HepG2 (cell line): ENCODE data around the gene CAPS. TPM values are rescaled to one million over a fixed set of nuclear protein-coding genes. Genes with fewer than 3 reads are reported as not detected.

Source experiments
- ATAC-seq: fragments of 200-7000 bp; cut with Tn5 transposase; 3 replicates; pipeline ENCODE4 v1.9.1; 2020; ENCODE audit warnings: mild to moderate bottlenecking, moderate library complexity
- BruUV-seq: library from RNA; stranded (reverse); fragments of 400-500 nt; replicated peaks from 2 replicates; lab custom pipeline; 2021; lab: Mats Ljungman, UMichigan
- CTCF ChIA-PET: fragments of 300-600 bp; formaldehyde crosslinking; extraction: SDS; loops from one replicate; lab custom pipeline; 2021; ENCODE audit warnings: low total read pairs, inconsistent platforms, low intra/inter-chr PET ratio; lab: Yijun Ruan, JAX
- POLR2A ChIA-PET: fragments of 350-600 bp; sonication (Branson Sonifier 250); formaldehyde crosslinking; loops from one replicate; lab custom pipeline; 2020; ENCODE audit warnings: antibody characterized with exemption, inconsistent platforms; lab: Yijun Ruan, JAX
- DNase-seq: peaks from one replicate; pipeline ENCODE4 v3.0.0-alpha.2; 2015; ENCODE audit warnings: low spot score
- FAIRE-seq: peaks from 3 replicates; lab custom pipeline; 2011; peaks lifted over from hg19 to GRCh38; lab: Jason Lieb, UNC
- H2AFZ ChIP-seq: one replicate; pipeline ENCODE4 v1.6.1; 2011; ENCODE audit warnings: low read length, inconsistent platforms
- H3K27ac ChIP-seq: fragments of 300-600 bp; 3 replicates; pipeline ENCODE4 v1.8.0; 2011; ENCODE audit warnings: mixed run types, mild to moderate bottlenecking, mixed read lengths, low read length, inconsistent platforms; ENCODE audit not compliant: insufficient read depth; ENCODE audit errors: extremely low read length
- H3K27me3 ChIP-seq, 2 experiments: fragments of 200-600 bp in 1 of 2; 2 replicates in 1 of 2; 3 replicates in 1 of 2; pipeline versions ENCODE4 v1.6.0 to v1.8.0; 2011; ENCODE audit warnings: low read length in 2 of 2, mild to moderate bottlenecking in 2 of 2, moderate library complexity in 2 of 2, inconsistent platforms in 1 of 2; ENCODE audit not compliant: insufficient read depth in 2 of 2, control insufficient read depth in 1 of 2
- H3K36me3 ChIP-seq, 2 experiments: fragments of 200-600 bp in 1 of 2; replicated peaks in 1 of 2; 2 replicates in 1 of 2; 3 replicates in 1 of 2; pipeline versions ENCODE4 v1.5.1 to v1.8.0; 2011; ENCODE audit warnings: low read length in 2 of 2, inconsistent platforms in 1 of 2; ENCODE audit not compliant: insufficient read depth in 2 of 2, control insufficient read depth in 1 of 2
- H3K4me1 ChIP-seq: 2 replicates; pipeline ENCODE4 v1.5.1; 2012; ENCODE audit warnings: low read length, inconsistent platforms; ENCODE audit not compliant: insufficient read depth
- H3K4me2 ChIP-seq: 2 replicates; pipeline ENCODE4 v1.6.0; 2011; ENCODE audit warnings: low read depth, low read length, inconsistent platforms
- H3K4me3 ChIP-seq, 3 experiments: fragments of 200-600 bp in 1 of 3; sonication (generic), shearing (Covaris generic) in 1 of 3; replicated peaks in 1 of 3; 2 replicates each; pipeline ENCODE4 v1.5.1; 2011 to 2016; ENCODE audit warnings: low read length in 3 of 3, inconsistent platforms in 2 of 3, low read depth in 2 of 3, mild to moderate bottlenecking in 2 of 3, control low read depth in 1 of 3, mixed read lengths in 1 of 3; ENCODE audit not compliant: insufficient read depth in 1 of 3
- H3K79me2 ChIP-seq: one replicate; pipeline ENCODE4 v1.6.1; 2011; ENCODE audit warnings: low read length, inconsistent platforms; ENCODE audit not compliant: insufficient read depth
- H3K9ac ChIP-seq: 2 replicates; pipeline ENCODE4 v1.6.0; 2011; ENCODE audit warnings: mild to moderate bottlenecking, low read depth, low read length, inconsistent platforms; ENCODE audit not compliant: insufficient read depth
- H3K9me3 ChIP-seq: 2 replicates; pipeline ENCODE4 v1.5.1; 2012; ENCODE audit warnings: mild to moderate bottlenecking, low read length
- H4K20me1 ChIP-seq: 2 replicates; pipeline ENCODE4 v1.6.0; 2011; ENCODE audit warnings: inconsistent platforms, mild to moderate bottlenecking, low read length, moderate library complexity; ENCODE audit not compliant: insufficient read depth
- AGO2 ChIP-seq: fragments of 200-400 bp; formaldehyde crosslinking; optimal IDR thresholded peaks from 2 replicates; pipeline ENCODE3; 2017; ENCODE audit warnings: mild to moderate bottlenecking, low read depth, low read length, moderate library complexity
- GATAD2A ChIP-seq: IDR thresholded peaks from 2 replicates; pipeline ENCODE4 v1.6.1; 2016
- HMG20A ChIP-seq: IDR thresholded peaks from 2 replicates; pipeline ENCODE4 v1.6.1; 2016; ENCODE audit warnings: borderline replicate concordance
- HMG20B ChIP-seq: conservative IDR thresholded peaks from 2 replicates; pipeline ENCODE4 v1.6.1; 2016; ENCODE audit warnings: missing genetic modification reagents, missing compliant biosample characterization
- HNRNPK ChIP-seq: fragments of 200-400 bp; formaldehyde crosslinking; IDR thresholded peaks from 2 replicates; pipeline ENCODE4 v1.6.1; 2018; ENCODE audit warnings: low read length, low read depth, moderate library complexity, mild to moderate bottlenecking; ENCODE audit not compliant: poor library complexity, severe bottlenecking
- KDM2A ChIP-seq: sonication (generic); formaldehyde crosslinking; IDR thresholded peaks from 2 replicates; pipeline ENCODE4 v1.4.0; 2020; ENCODE audit warnings: low read depth, missing genetic modification reagents, borderline replicate concordance
- MBNL3 ChIP-seq: fragments of 250-450 bp; sonication (Bioruptor Pico); conservative IDR thresholded peaks from 2 replicates; pipeline ENCODE4 v1.8.0; 2022; ENCODE audit warnings: mild to moderate bottlenecking, inconsistent platforms
- POLR2A ChIP-seq, 2 experiments: IDR thresholded peaks; 2 replicates each; pipeline ENCODE4 v1.6.1; 2011; ENCODE audit warnings: low read depth in 2 of 2, low read length in 2 of 2, mild to moderate bottlenecking in 1 of 2, moderate library complexity in 1 of 2; ENCODE audit not compliant: insufficient read depth in 1 of 2
- RBM22 ChIP-seq: fragments of 200-400 bp; formaldehyde crosslinking; optimal IDR thresholded peaks from 2 replicates; pipeline ENCODE3; 2017; ENCODE audit warnings: mild to moderate bottlenecking, low read length, moderate library complexity
- SMYD3 ChIP-seq: sonication (generic); formaldehyde crosslinking; IDR thresholded peaks from 2 replicates; pipeline ENCODE4 v1.8.1; 2023; ENCODE audit warnings: mild to moderate bottlenecking, missing genetic modification reagents
- SSRP1 ChIP-seq: IDR thresholded peaks from 2 replicates; pipeline ENCODE4 v1.6.1; 2016; ENCODE audit warnings: control low read depth
- ZBTB3 ChIP-seq: sonication (generic); formaldehyde crosslinking; IDR thresholded peaks from 2 replicates; pipeline ENCODE4 v1.4.0; 2020; ENCODE audit warnings: low read depth, mild to moderate bottlenecking, moderate library complexity, missing genetic modification reagents, borderline replicate concordance
- ZBTB38 ChIP-seq: sonication (generic); formaldehyde crosslinking; IDR thresholded peaks from 2 replicates; pipeline ENCODE4 v1.5.1; 2020; ENCODE audit warnings: mild to moderate bottlenecking, missing genetic modification reagents
- ZC3H13 ChIP-seq: sonication (generic); formaldehyde crosslinking; IDR thresholded peaks from 2 replicates; pipeline ENCODE4 v1.8.1; 2023; ENCODE audit warnings: mild to moderate bottlenecking, missing genetic modification reagents, moderate library complexity
- ZEB1 ChIP-seq: IDR thresholded peaks from 2 replicates; pipeline ENCODE4 v1.6.1; 2012; ENCODE audit warnings: mild to moderate bottlenecking, low read depth, inconsistent platforms; ENCODE audit not compliant: insufficient replicate concordance
- ZFP37 ChIP-seq: sonication (generic); formaldehyde crosslinking; IDR thresholded peaks from 2 replicates; pipeline ENCODE4 v1.4.0; 2020; ENCODE audit warnings: missing genetic modification reagents, borderline replicate concordance
- ZFY ChIP-seq: sonication (generic); formaldehyde crosslinking; IDR thresholded peaks from 2 replicates; pipeline ENCODE4 v1.4.0; 2020; ENCODE audit warnings: missing genetic modification reagents
- ZIK1 ChIP-seq: sonication (generic); formaldehyde crosslinking; IDR thresholded peaks from 2 replicates; pipeline ENCODE4 v1.5.0; 2020; ENCODE audit warnings: mild to moderate bottlenecking, low read depth, missing genetic modification reagents, borderline replicate concordance
- ZNF687 ChIP-seq: sonication (generic); formaldehyde crosslinking; IDR thresholded peaks from 2 replicates; pipeline ENCODE4 v1.5.1; 2020; ENCODE audit warnings: mild to moderate bottlenecking, missing genetic modification reagents, moderate library complexity
- ZNF841 ChIP-seq: sonication (generic); formaldehyde crosslinking; IDR thresholded peaks from 2 replicates; pipeline ENCODE4 v1.8.1; 2023; ENCODE audit warnings: missing genetic modification reagents, borderline replicate concordance
- ZNF891 ChIP-seq: sonication (generic); formaldehyde crosslinking; IDR thresholded peaks from 2 replicates; pipeline ENCODE4 v1.5.0; 2020; ENCODE audit warnings: mild to moderate bottlenecking, missing genetic modification reagents
- ZSCAN25 ChIP-seq: sonication (generic); formaldehyde crosslinking; IDR thresholded peaks from 2 replicates; pipeline ENCODE4 v1.8.0; 2022; ENCODE audit warnings: mild to moderate bottlenecking, missing genetic modification reagents
- WGBS: methylation state at CpG from one replicate; pipeline ENCODE4 v1.1.6; 2017; ENCODE audit warnings: low lambda C conversion rate; 5-methylcytosine and 5-hydroxymethylcytosine counted together
- in situ Hi-C: cut with HindIII; loops from 2 replicates; pipeline ENCODE4 v1.10.0; 2017; ENCODE audit warnings: low pct_unique_long_range_greater_than_20kb; ENCODE audit not compliant: extremely low pct_ligation_motif_present
- intact Hi-C: fragments of 100-400 bp; cut with micrococcal nuclease; formaldehyde crosslinking; loops from one replicate; pipeline ENCODE4 v1.10.0; 2022; ENCODE audit not compliant: unreplicated experiment
- polyA plus RNA-seq, 8 experiments: library from polyadenylated mRNA; depleted of rRNA in 3 of 8; stranded (reverse) in 7 of 8; unstranded in 1 of 8; fragments of >200 nt; fragmentation: Illumina TruSeq in 4 of 8; extraction: Trizol in 4 of 8; gene quantifications; 2 replicates each; pipeline versions ENCODE4 v1.2.1 to v1.2.3, GENCODE V29; 2011 to 2016; ENCODE audit warnings: low read depth in 4 of 8, missing spikeins in 1 of 8, mixed read lengths in 1 of 8; ENCODE audit not compliant: insufficient read depth in 1 of 8
- total RNA-seq, 5 experiments: library from RNA; depleted of rRNA; stranded (reverse); fragments of >200 nt; fragmentation: Illumina TruSeq; extraction: Trizol; gene quantifications; 2 replicates each; pipeline ENCODE4 v1.2.3, GENCODE V29; 2016; ENCODE audit warnings: low read depth in 1 of 5

CAPS gene
- total and polyA plus RNA-seq, 2 of the 13 experiments (the other 11 are each of a cell fraction or from before 2014, with no cell fraction given) = 3.1 TPM

GRCh38 chr19:5914946-5915781, 1.1 kb downstream of the CAPS start:
- DNase-seq (no peak), ATAC-seq (peak; percentile 30), FAIRE-seq (no peak)
- intact Hi-C loops = no loop called here
- in situ Hi-C loops = loop anchor here (5.0 kb wide), 1 partner anchor 37 kb away; no protein-coding TSS in a partner anchor
- BruUV-seq = no TSS peak
- no peaks in the 10 kb centered on the region for H3K79me2 ChIP-seq
- H4K20me1 ChIP-seq = no peaks in the 10 kb centered on the region
- peaks cover 24 to 37% of the 10 kb centered on the region in 2 experiments; a peak in 4 of 5 replicates for H3K36me3 ChIP-seq
- H3K4me1 ChIP-seq = peaks cover 55% of the 10 kb centered on the region
- no peak overlapping the region for H3K4me2 ChIP-seq
- no peak overlapping the region for H3K27ac ChIP-seq
- ChIA-PET POLR2A (interaction anchor here (1.0 to 2.7 kb wide), 3 partner anchors 11 to 111 kb away, joined by 3 to 13 read pairs (median 3); partner anchors contain the start of genes NDUFA11 and VMAC), CTCF (no interaction called here)
- no peaks in the 10 kb centered on the region for H3K9me3 ChIP-seq
- H3K27me3 ChIP-seq = no peaks in the 10 kb centered on the region
- no peak overlapping the region for H2AFZ ChIP-seq
- 86% methylated on average over 27 of the region's 42 CpGs for WGBS
- no peak overlapping the region for H3K4me3 ChIP-seq
- no peak overlapping the region for H3K9ac ChIP-seq
- TF ChIP-seq ZFP37 (CRISPR knock-in tag) (no peak), ZIK1 (CRISPR knock-in tag) (no peak), GATAD2A (CRISPR knock-in tag) (0 out of 2 replicates have a peak, but pooled peaks have one; percentile 14), ZFY (CRISPR knock-in tag) (0 out of 2 replicates have a peak, but pooled peaks have one; percentile 19), ZNF891 (CRISPR knock-in tag) (0 out of 2 replicates have a peak, but pooled peaks have one; percentile 27), ZC3H13 (CRISPR knock-in tag) (peak; percentile 22; the same call in 1 of the 2 replicates), POLR2A (IDR thresholded peaks at IDR 0.05; ENCODE audit: insufficient read depth in 1 of 2, low read depth in 2 of 2, low read length in 2 of 2) (peak in 1 of 2 experiments; percentile 37; a peak in 1 of 4 replicates), ZSCAN25 (CRISPR knock-in tag) (peak; percentile 90), AGO2 (peak; percentile 84), RBM22 (peak; percentile 75), MBNL3 (CRISPR knock-in tag) (no peak), ZBTB3 (no peak), HNRNPK (peak; percentile 33), HMG20B (no peak), ZEB1 (no peak), KDM2A (CRISPR knock-in tag) (peak; percentile 63), SSRP1 (0 out of 2 replicates have a peak, but pooled peaks have one; percentile 20), ZNF687 (CRISPR knock-in tag) (peak; percentile 60), HMG20A (CRISPR knock-in tag) (no peak), ZNF841 (CRISPR knock-in tag) (no peak), ZBTB38 (CRISPR knock-in tag) (peak; percentile 76), SMYD3 (CRISPR knock-in tag) (no peak)
